Measurements from ENCODE around the gene CPEB3. TPM values are rescaled to one million over a fixed set of nuclear protein-coding genes. Genes with fewer than 3 reads are reported as not detected.

Gene CPEB3
- total and polyA plus RNA-seq, 8 donors = 2.1 to 7.0 (median 4.4) TPM

GRCh38 chr10:92303096-92303495, 12.2 kb upstream of the CPEB3 start:
- Histone ChIP-seq H3K9me3 (no peaks in the 10 kb centered on the region), H3K36me3 (no peaks in the 10 kb centered on the region), H3K4me1 (peaks cover 0 to 3% (median 2%) of the 10 kb centered on the region in 3 donors), H3K4me3 (no peak overlapping the region), H3K27me3 (no peaks in the 10 kb centered on the region), H3K27ac (no peak overlapping the region)
- DNase-seq (no peak), FAIRE-seq (no peak), ATAC-seq (no peak)
- TF ChIP-seq, protein P1, sequence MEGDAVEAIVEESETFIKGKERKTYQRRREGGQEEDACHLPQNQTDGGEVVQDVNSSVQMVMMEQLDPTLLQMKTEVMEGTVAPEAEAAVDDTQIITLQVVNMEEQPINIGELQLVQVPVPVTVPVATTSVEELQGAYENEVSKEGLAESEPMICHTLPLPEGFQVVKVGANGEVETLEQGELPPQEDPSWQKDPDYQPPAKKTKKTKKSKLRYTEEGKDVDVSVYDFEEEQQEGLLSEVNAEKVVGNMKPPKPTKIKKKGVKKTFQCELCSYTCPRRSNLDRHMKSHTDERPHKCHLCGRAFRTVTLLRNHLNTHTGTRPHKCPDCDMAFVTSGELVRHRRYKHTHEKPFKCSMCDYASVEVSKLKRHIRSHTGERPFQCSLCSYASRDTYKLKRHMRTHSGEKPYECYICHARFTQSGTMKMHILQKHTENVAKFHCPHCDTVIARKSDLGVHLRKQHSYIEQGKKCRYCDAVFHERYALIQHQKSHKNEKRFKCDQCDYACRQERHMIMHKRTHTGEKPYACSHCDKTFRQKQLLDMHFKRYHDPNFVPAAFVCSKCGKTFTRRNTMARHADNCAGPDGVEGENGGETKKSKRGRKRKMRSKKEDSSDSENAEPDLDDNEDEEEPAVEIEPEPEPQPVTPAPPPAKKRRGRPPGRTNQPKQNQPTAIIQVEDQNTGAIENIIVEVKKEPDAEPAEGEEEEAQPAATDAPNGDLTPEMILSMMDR (IDR thresholded peaks at IDR 0.05) = no peak
- intact Hi-C loops (cut with DNase I) = no loop called here

DNA sequence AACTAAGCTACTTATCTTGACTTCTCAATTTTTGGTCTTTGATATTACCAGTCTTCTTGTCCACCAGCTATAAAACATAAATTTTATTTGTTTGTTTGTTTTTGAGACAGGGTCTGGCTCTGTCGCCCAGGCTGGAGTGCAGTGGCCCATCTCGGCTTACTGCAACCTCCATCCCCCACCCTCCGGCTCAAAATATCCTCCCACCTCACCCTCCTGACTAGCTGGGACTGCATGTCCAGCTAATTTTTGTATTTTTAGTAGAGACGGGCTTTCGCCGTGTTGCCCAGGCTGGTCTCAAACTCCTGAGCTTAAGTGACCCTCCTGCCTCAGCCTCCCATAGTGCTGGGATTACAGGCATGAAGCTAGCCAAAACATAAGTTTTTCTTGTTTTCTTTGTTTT, 7.6 kb upstream of the CPEB3 start:
- TF ChIP-seq, protein P1 (IDR thresholded peaks at IDR 0.05) = no peak
- Histone ChIP-seq H3K36me3 (no peaks in the 10 kb centered on the region), H3K27me3 (no peaks in the 10 kb centered on the region), H3K9me3 (no peaks in the 10 kb centered on the region), H3K4me1 (peaks cover 0 to 2% (median 0%) of the 10 kb centered on the region in 3 donors), H3K27ac (no peak overlapping the region), H3K4me3 (no peak overlapping the region)
- FAIRE-seq = no peak
- ATAC-seq = no peak
- WGBS, 2 donors = 85 to 93% methylated on average over 6 of the region's 6 CpGs
- DNase-seq = no peak
- intact Hi-C loops (cut with DNase I) = loop anchor here in 1 of 3 donors (10.0 kb wide), 1 partner anchor 214 kb away; no protein-coding TSS in a partner anchor

- no peaks in the 10 kb centered on the region for H3K9me3 ChIP-seq
- FAIRE-seq (no peak), ATAC-seq (peak in 3 of 4 donors; percentile 2 to 13 (median 3)), DNase-seq (peak in 5 of 6 donors; percentile 22 to 64 (median 41))
- WGBS, 2 donors = 0 to 1% methylated on average over 17 of the region's 17 CpGs
- no peaks in the 10 kb centered on the region for H3K36me3 ChIP-seq
- no peaks in the 10 kb centered on the region for H3K27me3 ChIP-seq
- peaks cover 0 to 8% (median 5%) of the 10 kb centered on the region in 3 donors for H3K4me1 ChIP-seq
- TF ChIP-seq, protein P1 (IDR thresholded peaks at IDR 0.05) = peak in 2 of 4 donors; percentile 14 to 17
- H3K27ac ChIP-seq = peak overlapping the region in 3 of 4 donors; percentile 71 to 99 (median 93)
- intact Hi-C loops (cut with DNase I) = loop anchor here in 1 of 3 donors (10.0 kb wide), 1 partner anchor 207 kb away; no protein-coding TSS in a partner anchor
- peak overlapping the region; percentile 57 to 97 (median 95) for H3K4me3 ChIP-seq
Observed at GRCh38 chr10:92291921-92292845, 1.3 kb upstream of the CPEB3 start.

- Histone ChIP-seq H3K4me1 (peaks cover 0 to 8% (median 5%) of the 10 kb centered on the region in 3 donors), H3K27ac (peak overlapping the region; percentile 71 to 99 (median 92)), H3K36me3 (no peaks in the 10 kb centered on the region), H3K4me3 (peak overlapping the region; percentile 57 to 97 (median 95)), H3K9me3 (no peaks in the 10 kb centered on the region), H3K27me3 (no peaks in the 10 kb centered on the region)
- ATAC-seq (no peak), FAIRE-seq (no peak), DNase-seq (no peak)
- intact Hi-C loops (cut with DNase I) = loop anchor here in 1 of 3 donors (10.0 kb wide), 1 partner anchor 207 kb away; no protein-coding TSS in a partner anchor
- TF ChIP-seq, protein P1 (IDR thresholded peaks at IDR 0.05) = no peak
- 0% methylated on average over 10 of the region's 10 CpGs for WGBS, 2 donors
Observed at GRCh38 chr10:92291616-92291865, 663 bp upstream of the CPEB3 start.

Measured in pancreas (tissue), 10 donors.